Measurements from ENCODE around the gene TSPYL4.
A peak's percentile ranks its signal among the peaks of the same experiment; 100 is the strongest.
"Not testable (repeated sequence)": the region's sequence is repeated elsewhere in the genome, so short reads cannot be mapped to it uniquely, and the experiment has no call there.

Gene TSPYL4

DNA sequence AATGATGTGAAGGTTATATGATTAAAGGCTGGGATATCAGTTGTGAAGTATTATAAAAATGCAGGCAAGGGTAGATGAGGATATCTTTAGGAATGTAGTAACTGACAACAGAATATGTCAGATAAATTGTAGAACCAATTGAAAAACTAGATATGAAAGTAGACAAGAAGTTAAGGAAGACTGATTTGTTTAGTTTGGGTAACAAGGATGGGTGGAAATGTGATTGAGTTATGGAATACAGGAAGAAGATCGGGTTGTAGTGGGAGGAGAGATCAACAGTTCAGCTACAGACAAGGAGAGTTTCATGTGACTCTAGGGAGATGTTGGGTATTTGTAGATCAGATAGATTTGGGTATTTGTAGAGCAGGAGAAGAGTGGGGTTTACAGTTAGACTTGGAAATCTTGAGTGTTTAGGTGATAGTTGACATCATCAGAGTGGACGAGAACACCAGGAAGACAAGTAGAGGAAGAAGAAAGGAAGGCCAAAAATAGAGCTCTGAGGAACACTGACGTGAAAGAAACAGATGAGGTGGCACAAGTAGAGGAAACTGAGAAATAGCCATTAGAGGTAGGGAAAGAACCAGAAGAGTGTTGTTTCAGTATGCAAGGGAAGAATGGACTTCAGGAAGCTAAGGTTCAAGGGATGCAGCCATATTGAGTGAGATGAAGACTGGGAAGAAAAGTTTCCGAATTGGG lies 38.0 kb upstream of the TSPYL4 start:
- no peak for DNase-seq (ENCODE audit: low spot score)
- in situ Hi-C loops (cut with MboI; ENCODE audit: low sequenced_read_pairs, unreplicated experiment), result loop anchor here (25.0 kb wide), 1 partner anchor 145 kb away; no protein-coding TSS in a partner anchor
- TF ChIP-seq, protein P1, sequence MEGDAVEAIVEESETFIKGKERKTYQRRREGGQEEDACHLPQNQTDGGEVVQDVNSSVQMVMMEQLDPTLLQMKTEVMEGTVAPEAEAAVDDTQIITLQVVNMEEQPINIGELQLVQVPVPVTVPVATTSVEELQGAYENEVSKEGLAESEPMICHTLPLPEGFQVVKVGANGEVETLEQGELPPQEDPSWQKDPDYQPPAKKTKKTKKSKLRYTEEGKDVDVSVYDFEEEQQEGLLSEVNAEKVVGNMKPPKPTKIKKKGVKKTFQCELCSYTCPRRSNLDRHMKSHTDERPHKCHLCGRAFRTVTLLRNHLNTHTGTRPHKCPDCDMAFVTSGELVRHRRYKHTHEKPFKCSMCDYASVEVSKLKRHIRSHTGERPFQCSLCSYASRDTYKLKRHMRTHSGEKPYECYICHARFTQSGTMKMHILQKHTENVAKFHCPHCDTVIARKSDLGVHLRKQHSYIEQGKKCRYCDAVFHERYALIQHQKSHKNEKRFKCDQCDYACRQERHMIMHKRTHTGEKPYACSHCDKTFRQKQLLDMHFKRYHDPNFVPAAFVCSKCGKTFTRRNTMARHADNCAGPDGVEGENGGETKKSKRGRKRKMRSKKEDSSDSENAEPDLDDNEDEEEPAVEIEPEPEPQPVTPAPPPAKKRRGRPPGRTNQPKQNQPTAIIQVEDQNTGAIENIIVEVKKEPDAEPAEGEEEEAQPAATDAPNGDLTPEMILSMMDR (IDR thresholded peaks at IDR 0.05; ENCODE audit: borderline replicate concordance, control extremely low read depth, extremely low read depth, insufficient read depth, missing control alignments), result no peak

DNA sequence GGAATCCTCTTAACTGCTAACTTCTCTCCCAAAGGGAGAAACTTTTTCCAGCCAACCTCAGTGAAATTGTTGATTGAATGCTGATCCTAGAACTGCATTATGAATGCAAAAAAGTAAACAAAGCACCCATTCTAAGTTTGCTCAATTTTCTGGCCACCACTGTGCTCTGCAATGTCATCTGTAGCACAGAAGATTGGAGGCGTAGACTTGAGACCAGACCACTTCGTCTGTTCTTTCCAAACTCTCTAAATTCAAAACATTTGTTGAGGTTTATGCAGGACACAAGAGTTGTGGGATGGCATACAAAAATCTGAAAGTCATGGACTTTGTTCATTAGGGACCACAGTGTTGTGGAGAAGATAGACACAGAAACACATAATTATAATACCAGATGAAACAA lies 36.9 kb upstream of the TSPYL4 start:
- no peak for DNase-seq (ENCODE audit: low spot score)
- in situ Hi-C loops (cut with MboI; ENCODE audit: low sequenced_read_pairs, unreplicated experiment), result loop anchor here (25.0 kb wide), 1 partner anchor 147 kb away; no protein-coding TSS in a partner anchor
- TF ChIP-seq, protein P1 (IDR thresholded peaks at IDR 0.05; ENCODE audit: borderline replicate concordance, control extremely low read depth, extremely low read depth, insufficient read depth, missing control alignments), result no peak

DNA sequence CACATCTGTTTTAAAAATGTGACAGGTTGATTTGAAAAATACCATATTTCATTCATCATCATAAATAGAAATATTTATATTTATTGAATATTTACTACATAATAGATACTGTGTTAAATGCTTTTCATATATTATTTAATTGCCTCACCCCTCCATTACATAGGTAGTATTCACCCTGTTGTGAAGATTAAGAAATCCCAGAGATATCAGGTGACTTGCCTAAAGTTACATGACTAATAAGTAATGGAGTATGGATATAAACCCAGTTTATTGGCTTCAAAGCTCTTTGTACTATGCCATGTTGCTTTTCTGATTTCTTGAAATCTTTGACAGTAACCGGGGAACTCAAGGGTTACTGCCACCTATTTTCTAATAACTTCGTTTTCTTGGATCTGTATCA lies 36.0 kb upstream of the TSPYL4 start:
- in situ Hi-C loops (cut with MboI; ENCODE audit: low sequenced_read_pairs, unreplicated experiment), result loop anchor here (25.0 kb wide), 1 partner anchor 147 kb away; no protein-coding TSS in a partner anchor
- no peak for DNase-seq (ENCODE audit: low spot score)
- TF ChIP-seq, protein P1 (IDR thresholded peaks at IDR 0.05; ENCODE audit: borderline replicate concordance, control extremely low read depth, extremely low read depth, insufficient read depth, missing control alignments), result no peak

DNA sequence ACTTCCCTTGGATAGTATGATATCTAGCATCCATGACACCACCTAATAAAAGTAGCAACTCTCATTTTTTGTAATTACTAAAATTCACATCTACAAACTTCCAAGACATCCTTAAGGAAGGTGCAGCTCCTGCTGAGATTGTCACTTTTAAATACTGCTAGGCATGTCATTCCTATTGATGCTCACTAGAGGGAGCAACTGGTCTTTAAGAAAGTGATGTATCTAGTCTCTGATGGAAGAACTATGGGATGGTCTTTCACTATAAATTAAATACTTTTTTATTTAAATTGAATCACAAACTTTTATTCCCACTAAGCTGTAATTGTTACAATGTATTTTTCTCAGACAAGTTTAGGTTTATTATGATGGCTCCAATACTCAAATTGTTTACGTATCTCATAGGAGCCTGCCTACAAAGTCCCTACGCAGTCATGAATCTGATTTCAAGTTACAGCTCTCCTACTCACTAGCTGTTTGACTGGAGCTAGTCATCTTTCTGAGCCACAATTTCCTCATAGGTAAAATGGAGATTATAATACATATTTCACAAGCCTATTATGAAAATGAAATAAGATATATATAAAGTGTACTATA lies 33.9 kb upstream of the TSPYL4 start:
- DNase-seq (ENCODE audit: low spot score), result no peak
- TF ChIP-seq, protein P1 (IDR thresholded peaks at IDR 0.05; ENCODE audit: borderline replicate concordance, control extremely low read depth, extremely low read depth, insufficient read depth, missing control alignments), result peak; percentile 66
- in situ Hi-C loops (cut with MboI; ENCODE audit: low sequenced_read_pairs, unreplicated experiment), result loop anchor here (25.0 kb wide), 1 partner anchor 150 kb away; no protein-coding TSS in a partner anchor

DNA sequence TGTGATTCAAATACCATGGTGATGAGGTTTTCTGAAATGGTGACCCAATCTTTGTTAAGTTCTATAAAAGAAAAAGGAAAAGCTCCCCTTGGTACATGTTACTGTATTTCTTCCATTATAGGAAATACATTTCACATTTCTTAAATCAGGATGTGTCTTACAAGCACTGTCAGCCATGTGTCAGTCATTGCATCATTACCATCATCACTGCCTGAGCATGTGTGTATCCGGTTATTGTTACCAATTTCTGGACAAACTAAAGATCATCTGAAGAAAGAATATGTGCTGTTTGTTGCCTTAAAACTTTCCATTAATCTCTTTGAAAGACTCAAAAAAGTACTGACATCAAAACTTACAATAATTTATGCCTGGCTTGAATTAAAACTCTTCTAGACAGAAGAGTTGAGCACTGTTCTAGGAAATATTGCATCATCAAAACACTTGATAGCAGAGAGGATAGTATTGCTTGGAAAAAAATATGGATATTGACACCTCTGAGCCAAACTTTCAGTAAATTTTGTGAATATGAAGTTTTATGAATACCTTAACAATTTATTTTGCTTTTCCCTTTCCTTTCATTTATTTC lies 33.0 kb upstream of the TSPYL4 start:
- in situ Hi-C loops (cut with MboI; ENCODE audit: low sequenced_read_pairs, unreplicated experiment), result loop anchor here (25.0 kb wide), 1 partner anchor 150 kb away; no protein-coding TSS in a partner anchor
- DNase-seq (ENCODE audit: low spot score), result no peak
- TF ChIP-seq, protein P1 (IDR thresholded peaks at IDR 0.05; ENCODE audit: borderline replicate concordance, control extremely low read depth, extremely low read depth, insufficient read depth, missing control alignments), result no peak

DNA sequence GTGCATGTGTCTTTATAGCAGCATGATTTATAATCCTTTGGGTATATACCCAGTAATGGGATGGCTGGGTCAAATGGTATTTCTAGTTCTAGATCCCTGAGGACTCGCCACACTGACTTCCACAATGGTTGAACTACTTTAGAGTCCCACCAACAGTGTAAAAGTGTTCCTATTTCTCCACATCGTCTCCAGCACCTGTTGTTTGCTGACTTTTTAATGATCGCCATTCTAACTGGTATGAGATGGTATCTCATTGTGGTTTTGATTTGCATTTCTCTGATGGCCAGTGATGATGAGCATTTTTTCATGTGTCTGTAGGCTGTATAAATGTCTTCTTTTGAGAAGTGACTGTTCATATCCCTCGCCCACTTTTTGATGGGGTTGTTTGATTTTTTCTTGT lies 31.1 kb upstream of the TSPYL4 start:
- not testable (repeated sequence) for DNase-seq (ENCODE audit: low spot score)
- in situ Hi-C loops (cut with MboI; ENCODE audit: low sequenced_read_pairs, unreplicated experiment), result loop anchor here (25.0 kb wide), 1 partner anchor 152 kb away; no protein-coding TSS in a partner anchor

DNA sequence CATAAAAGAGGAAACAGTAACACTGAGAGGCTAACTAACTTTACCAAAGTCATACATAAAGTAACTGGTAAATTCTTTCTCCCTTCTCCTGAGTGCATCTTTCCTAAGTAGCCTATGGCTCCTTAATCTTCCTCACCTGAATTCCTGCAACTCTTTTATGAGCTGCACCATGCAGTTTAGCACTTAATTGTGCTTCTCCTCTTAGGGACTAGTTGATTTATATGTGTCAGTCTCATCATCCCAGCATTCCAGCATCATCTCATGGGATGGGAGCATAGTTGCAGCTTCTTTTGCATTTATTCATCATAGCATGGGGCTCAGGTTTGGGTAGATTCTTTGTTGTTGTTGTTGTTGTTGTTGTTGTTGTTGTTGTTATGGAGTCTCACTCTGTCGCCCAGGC lies 29.3 kb upstream of the TSPYL4 start:
- DNase-seq (ENCODE audit: low spot score), result no peak
- in situ Hi-C loops (cut with MboI; ENCODE audit: low sequenced_read_pairs, unreplicated experiment), result loop anchor here (25.0 kb wide), 1 partner anchor 154 kb away; no protein-coding TSS in a partner anchor
- TF ChIP-seq, protein P1 (IDR thresholded peaks at IDR 0.05; ENCODE audit: borderline replicate concordance, control extremely low read depth, extremely low read depth, insufficient read depth, missing control alignments), result no peak
